KMS-11 (cell line): ENCODE measurements around the gene STAG2.
"Not testable (repeated sequence)": the region's sequence is repeated elsewhere in the genome, so short reads cannot be mapped to it uniquely, and the experiment has no call there.

Experiments used
- H2AFZ ChIP-seq: fragments of 200-600 bp; sonication (generic); 2 replicates; pipeline ENCODE4 v1.6.1; 2016; ENCODE audit warnings: antibody characterized with exemption, mixed run types, low read depth
- H3K27ac ChIP-seq: fragments of 200-600 bp; sonication (generic); 2 replicates; pipeline ENCODE4 v1.6.1; 2016; ENCODE audit warnings: mild to moderate bottlenecking, mixed run types
- H3K27me3 ChIP-seq: fragments of 200-600 bp; sonication (generic); 2 replicates; pipeline ENCODE4 v1.6.1; 2017; ENCODE audit warnings: mild to moderate bottlenecking, low read depth, mixed run types, moderate library complexity; ENCODE audit not compliant: insufficient read depth
- H3K36me3 ChIP-seq: fragments of 200-600 bp; sonication (generic); 2 replicates; pipeline ENCODE4 v1.6.1; 2017; ENCODE audit warnings: mild to moderate bottlenecking, mixed run types; ENCODE audit not compliant: insufficient read depth
- H3K4me1 ChIP-seq: fragments of 200-600 bp; sonication (generic); 2 replicates; pipeline ENCODE4 v1.6.1; 2016; ENCODE audit warnings: mild to moderate bottlenecking, low read depth, mixed run types; ENCODE audit not compliant: poor library complexity, severe bottlenecking
- H3K4me2 ChIP-seq: fragments of 200-600 bp; sonication (generic); 2 replicates; pipeline ENCODE4 v1.7.0; 2016; ENCODE audit warnings: mild to moderate bottlenecking, mixed run types
- H3K4me3 ChIP-seq: fragments of 200-600 bp; sonication (generic); IDR thresholded peaks from 2 replicates; pipeline ENCODE4 v1.6.1; 2017; ENCODE audit warnings: low read depth, low read length, mixed read lengths; ENCODE audit not compliant: insufficient read depth
- H3K79me2 ChIP-seq: fragments of 200-600 bp; sonication (generic); 2 replicates; pipeline ENCODE4 v1.6.1; 2016; ENCODE audit warnings: low read depth, mixed run types; ENCODE audit not compliant: insufficient read depth
- H3K9ac ChIP-seq: fragments of 200-600 bp; sonication (generic); 2 replicates; pipeline ENCODE4 v1.6.1; 2016; ENCODE audit warnings: mild to moderate bottlenecking, mixed run types
- H4K20me1 ChIP-seq: fragments of 200-600 bp; sonication (generic); 2 replicates; pipeline ENCODE4 v1.6.1; 2016; ENCODE audit warnings: mild to moderate bottlenecking, mixed run types; ENCODE audit not compliant: insufficient read depth
- CTCF ChIP-seq: fragments of 200-600 bp; sonication (generic); conservative IDR thresholded peaks from 2 replicates; pipeline ENCODE4 v1.6.1; 2017; ENCODE audit warnings: low read depth, mild to moderate bottlenecking, antibody characterized with exemption, low read length, moderate library complexity, mixed read lengths

The STAG2 gene

DNA sequence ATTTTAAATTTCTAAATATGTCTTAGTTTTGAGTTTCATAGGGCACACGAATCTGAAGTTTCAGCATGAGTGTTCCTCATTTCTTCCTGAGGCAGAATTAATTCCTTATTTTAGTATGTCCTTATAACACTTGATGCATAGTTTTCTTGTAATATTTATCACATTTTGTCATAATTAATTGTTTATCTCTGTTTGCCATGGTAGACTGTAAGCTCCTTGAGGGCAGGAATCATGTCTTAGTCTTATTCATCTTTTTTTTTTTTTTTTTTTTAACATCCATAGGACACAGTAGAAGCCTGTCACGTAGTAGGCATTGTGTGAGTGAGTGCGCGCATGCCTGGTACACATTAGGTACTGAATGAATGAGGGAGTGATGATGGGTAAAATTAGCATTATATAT is 131.7 kb downstream of the STAG2 start:
- Histone ChIP-seq H3K27me3 (no peaks in the 10 kb centered on the region), H3K4me3 (no peak overlapping the region), H3K79me2 (no peaks in the 10 kb centered on the region), H3K4me2 (no peak overlapping the region), H3K4me1 (no peaks in the 10 kb centered on the region), H3K9ac (no peak overlapping the region), H3K36me3 (no peaks in the 10 kb centered on the region), H2AFZ (no peak overlapping the region), H3K27ac (no peak overlapping the region), H4K20me1 (no peaks in the 10 kb centered on the region)
- no peak for TF ChIP-seq CTCF

- Histone ChIP-seq H3K79me2 (no peaks in the 10 kb centered on the region), H3K9ac (no peak overlapping the region), H3K36me3 (no peaks in the 10 kb centered on the region), H2AFZ (no peak overlapping the region), H3K4me3 (no peak overlapping the region), H4K20me1 (no peaks in the 10 kb centered on the region), H3K4me2 (no peak overlapping the region), H3K27ac (no peak overlapping the region), H3K4me1 (no peaks in the 10 kb centered on the region), H3K27me3 (no peaks in the 10 kb centered on the region)
- TF ChIP-seq CTCF, result no peak
Observed at GRCh38 chrX:124097116-124097515, 135.6 kb downstream of the STAG2 start.

- H3K4me2 ChIP-seq, result no peak overlapping the region
- no peak overlapping the region for H3K9ac ChIP-seq
- no peak overlapping the region for H2AFZ ChIP-seq
- no peaks in the 10 kb centered on the region for H3K36me3 ChIP-seq
- peak; percentile 63 for TF ChIP-seq CTCF
- no peak overlapping the region for H3K4me3 ChIP-seq
- H4K20me1 ChIP-seq, result no peaks in the 10 kb centered on the region
- H3K4me1 ChIP-seq, result no peaks in the 10 kb centered on the region
- no peaks in the 10 kb centered on the region for H3K79me2 ChIP-seq
- no peak overlapping the region for H3K27ac ChIP-seq
- no peaks in the 10 kb centered on the region for H3K27me3 ChIP-seq
Observed at GRCh38 chrX:124098089-124098488, 136.6 kb downstream of the STAG2 start.

GRCh38 chrX:124103966-124104365 is 142.5 kb downstream of the STAG2 start:
- Histone ChIP-seq H3K79me2 (no peaks in the 10 kb centered on the region), H3K27me3 (no peaks in the 10 kb centered on the region), H3K4me3 (no peak overlapping the region), H3K36me3 (no peaks in the 10 kb centered on the region), H3K4me2 (no peak overlapping the region), H2AFZ (no peak overlapping the region), H3K4me1 (no peaks in the 10 kb centered on the region), H3K27ac (no peak overlapping the region), H3K9ac (no peak overlapping the region), H4K20me1 (no peaks in the 10 kb centered on the region)
- TF ChIP-seq CTCF, result no peak

DNA sequence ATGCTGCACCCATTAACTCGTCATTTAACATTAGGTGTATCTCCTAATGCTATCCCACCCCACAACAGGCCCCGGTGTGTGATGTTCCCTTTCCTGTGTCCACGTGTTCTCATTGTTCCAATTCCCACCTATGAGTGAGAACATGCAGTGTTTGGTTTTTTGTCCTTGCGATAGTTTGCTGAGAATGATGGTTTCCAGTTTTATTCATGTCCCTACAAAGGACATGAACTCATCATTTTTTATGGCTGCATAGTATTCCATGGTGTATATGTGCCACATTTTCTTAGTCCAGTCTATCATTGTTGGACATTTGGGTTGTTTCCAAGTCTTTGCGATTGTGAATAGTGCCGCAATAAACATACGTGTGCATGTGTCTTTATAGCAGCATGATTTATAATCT is 143.0 kb downstream of the STAG2 start:
- not testable (repeated sequence) for H3K4me2 ChIP-seq, H3K9ac ChIP-seq, H3K79me2 ChIP-seq, H3K27ac ChIP-seq, H2AFZ ChIP-seq, H3K27me3 ChIP-seq, H3K4me3 ChIP-seq, H3K36me3 ChIP-seq, H4K20me1 ChIP-seq, H3K4me1 ChIP-seq
